Skeletal muscle cell (primary cell): ENCODE results near the gene TTC12.

Experiments
- DNase-seq: peaks from one replicate; pipeline ENCODE4 v3.0.0-alpha.2; 2010; ENCODE audit warnings: low read depth
- H3K4me3 ChIP-seq: 2 replicates; pipeline ENCODE4 v1.5.1; 2011; ENCODE audit warnings: low read depth, mild to moderate bottlenecking, control low read depth, low read length, moderate library complexity

Gene TTC12

GRCh38 chr11:113316256-113316655 lies 1.9 kb downstream of the TTC12 start:
- no peak for DNase-seq
- no peak overlapping the region for H3K4me3 ChIP-seq

- DNase-seq: no peak
Observed at GRCh38 chr11:113317339-113317738, 3.0 kb downstream of the TTC12 start.

GRCh38 chr11:113319085-113319484 lies 4.7 kb downstream of the TTC12 start:
- no peak overlapping the region for H3K4me3 ChIP-seq
- DNase-seq: no peak

More at GRCh38 chr11:113317339-113317738, 3.0 kb downstream of the TTC12 start:
- H3K4me3 ChIP-seq: no peak overlapping the region

- DNase-seq: no peak
- no peak overlapping the region for H3K4me3 ChIP-seq
Observed at GRCh38 chr11:113322158-113322557, 7.8 kb downstream of the TTC12 start.

GRCh38 chr11:113324250-113324649 lies 9.9 kb downstream of the TTC12 start:
- no peak overlapping the region for H3K4me3 ChIP-seq
- DNase-seq: no peak

GRCh38 chr11:113329725-113330124 lies 15.3 kb downstream of the TTC12 start:
- no peak for DNase-seq
- H3K4me3 ChIP-seq: no peak overlapping the region

GRCh38 chr11:113331441-113331840 lies 17.1 kb downstream of the TTC12 start:
- no peak for DNase-seq
- H3K4me3 ChIP-seq: no peak overlapping the region

GRCh38 chr11:113332023-113332422 lies 17.6 kb downstream of the TTC12 start:
- no peak for DNase-seq
- H3K4me3 ChIP-seq: no peak overlapping the region

GRCh38 chr11:113332638-113333329 lies 18.4 kb downstream of the TTC12 start:
- H3K4me3 ChIP-seq: no peak overlapping the region
- no peak for DNase-seq

- no peak overlapping the region for H3K4me3 ChIP-seq
- DNase-seq: no peak
Observed at GRCh38 chr11:113334183-113334582, 19.8 kb downstream of the TTC12 start.

GRCh38 chr11:113338730-113339129 lies 24.3 kb downstream of the TTC12 start:
- no peak for DNase-seq

GRCh38 chr11:113339929-113340589 lies 25.7 kb downstream of the TTC12 start:
- H3K4me3 ChIP-seq: no peak overlapping the region
- DNase-seq: no peak

More at GRCh38 chr11:113338730-113339129, 24.3 kb downstream of the TTC12 start:
- no peak overlapping the region for H3K4me3 ChIP-seq

- DNase-seq: no peak
- H3K4me3 ChIP-seq: no peak overlapping the region
Observed at GRCh38 chr11:113341388-113342165, 27.2 kb downstream of the TTC12 start.

GRCh38 chr11:113345978-113346377 lies 31.6 kb downstream of the TTC12 start:
- H3K4me3 ChIP-seq: no peak overlapping the region
- DNase-seq: no peak

GRCh38 chr11:113349528-113349927 lies 35.1 kb downstream of the TTC12 start:
- H3K4me3 ChIP-seq: no peak overlapping the region
- no peak for DNase-seq

GRCh38 chr11:113350336-113351067 lies 36.1 kb downstream of the TTC12 start:
- DNase-seq: no peak
- no peak overlapping the region for H3K4me3 ChIP-seq

GRCh38 chr11:113351068-113351450 lies 36.7 kb downstream of the TTC12 start:
- no peak for DNase-seq
- H3K4me3 ChIP-seq: no peak overlapping the region

GRCh38 chr11:113351480-113351879 lies 37.1 kb downstream of the TTC12 start:
- DNase-seq: no peak
- H3K4me3 ChIP-seq: no peak overlapping the region

- no peak overlapping the region for H3K4me3 ChIP-seq
- DNase-seq: no peak
Observed at GRCh38 chr11:113356203-113356602, 41.8 kb downstream of the TTC12 start.

GRCh38 chr11:113363406-113363805 lies 49.0 kb downstream of the TTC12 start:
- no peak for DNase-seq
- H3K4me3 ChIP-seq: no peak overlapping the region
